HG03469 (cell line): Measurements from ENCODE around the gene GBA2.

ENCODE experiments used
- ATAC-seq: cut with Tn5 transposase; IDR thresholded peaks from one replicate; pipeline ENCODE4 v1.9.1; 2021; ENCODE audit warnings: mild to moderate bottlenecking, moderate library complexity, moderate number of reproducible peaks; ENCODE audit not compliant: unreplicated experiment

GBA2 gene

GRCh38 chr9:35767458-35767857 is 18.4 kb upstream of the GBA2 start:
- ATAC-seq, result no peak

DNA sequence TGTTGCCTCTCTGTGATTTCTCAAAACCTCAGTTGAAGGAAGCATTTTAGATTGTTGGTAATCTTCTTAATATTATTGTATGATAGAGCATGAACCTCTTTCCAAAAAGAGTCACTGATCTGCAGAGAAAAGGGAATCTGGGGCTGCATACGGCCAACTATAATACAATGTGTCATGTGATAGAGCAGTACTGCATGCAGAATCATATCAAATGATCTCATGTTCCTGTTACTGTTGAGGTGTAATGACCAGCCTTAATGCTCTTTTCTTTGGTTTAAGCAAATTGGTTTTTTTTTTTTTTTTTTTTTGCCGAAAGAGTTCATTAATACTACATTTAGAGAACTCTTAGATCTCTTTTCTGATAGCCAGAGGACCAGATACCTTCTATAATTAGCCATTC is 18.0 kb upstream of the GBA2 start:
- ATAC-seq, result no peak

DNA sequence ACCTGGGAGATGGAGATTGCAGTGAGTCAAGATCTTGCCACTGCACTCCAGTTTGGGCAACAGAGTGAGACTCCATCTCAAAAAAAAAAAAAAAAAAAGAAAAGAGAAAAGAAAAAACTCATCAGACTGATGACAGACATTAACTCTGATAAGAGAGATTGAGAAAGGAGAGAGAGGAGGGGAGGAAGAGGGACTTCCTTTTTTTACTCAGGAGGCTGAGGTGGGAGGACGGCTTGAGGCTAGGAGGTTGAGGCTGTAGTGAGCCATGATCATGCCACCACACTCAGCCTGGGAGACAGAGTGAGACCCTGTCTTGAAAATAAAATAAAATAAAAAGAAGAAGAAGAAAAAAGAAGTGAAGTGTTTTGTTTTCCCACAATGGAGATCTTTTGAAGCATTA is 14.8 kb upstream of the GBA2 start:
- no peak for ATAC-seq

DNA sequence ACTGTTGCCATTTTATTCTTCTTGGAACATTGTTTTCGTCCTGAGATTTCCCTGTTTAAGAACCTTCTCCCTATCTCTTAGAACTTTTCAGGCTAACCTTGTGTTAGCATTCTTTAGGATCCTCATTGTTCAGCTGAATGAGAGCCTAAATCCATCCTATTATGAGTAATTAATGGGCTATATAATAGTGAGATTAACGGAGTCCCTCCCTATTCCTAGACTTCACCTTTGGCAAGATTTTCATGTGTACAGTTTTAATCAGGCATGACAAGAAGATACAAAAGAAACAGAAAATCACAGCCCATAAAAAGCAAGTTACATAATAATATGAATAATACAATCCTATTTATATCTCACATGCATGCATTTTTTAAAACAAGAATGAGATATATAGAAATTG is 14.2 kb upstream of the GBA2 start:
- no peak for ATAC-seq

DNA sequence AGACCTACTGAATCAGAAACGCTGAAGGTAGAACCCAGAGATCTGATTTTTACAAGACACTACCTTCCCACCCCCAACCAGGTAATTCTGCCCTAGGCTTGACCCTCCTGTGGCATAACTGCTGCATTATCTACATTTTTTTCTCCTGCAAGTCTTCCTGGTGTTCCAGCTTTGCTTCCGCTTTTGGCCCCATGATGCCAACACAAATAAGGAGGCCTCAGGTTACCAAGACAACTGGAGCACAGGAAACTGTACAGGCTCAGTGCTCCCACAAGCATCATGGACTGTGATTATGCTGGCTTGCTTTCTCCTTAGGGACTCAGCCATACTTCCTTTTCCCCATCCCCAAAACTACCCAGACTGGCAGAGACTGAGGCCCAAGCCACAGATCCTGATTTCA is 11.6 kb upstream of the GBA2 start:
- ATAC-seq, result no peak

GRCh38 chr9:35759795-35760194 is 10.8 kb upstream of the GBA2 start:
- no peak for ATAC-seq

GRCh38 chr9:35758475-35759050 is 9.5 kb upstream of the GBA2 start:
- no peak for ATAC-seq

GRCh38 chr9:35757892-35758275 is 8.9 kb upstream of the GBA2 start:
- ATAC-seq, result no peak

DNA sequence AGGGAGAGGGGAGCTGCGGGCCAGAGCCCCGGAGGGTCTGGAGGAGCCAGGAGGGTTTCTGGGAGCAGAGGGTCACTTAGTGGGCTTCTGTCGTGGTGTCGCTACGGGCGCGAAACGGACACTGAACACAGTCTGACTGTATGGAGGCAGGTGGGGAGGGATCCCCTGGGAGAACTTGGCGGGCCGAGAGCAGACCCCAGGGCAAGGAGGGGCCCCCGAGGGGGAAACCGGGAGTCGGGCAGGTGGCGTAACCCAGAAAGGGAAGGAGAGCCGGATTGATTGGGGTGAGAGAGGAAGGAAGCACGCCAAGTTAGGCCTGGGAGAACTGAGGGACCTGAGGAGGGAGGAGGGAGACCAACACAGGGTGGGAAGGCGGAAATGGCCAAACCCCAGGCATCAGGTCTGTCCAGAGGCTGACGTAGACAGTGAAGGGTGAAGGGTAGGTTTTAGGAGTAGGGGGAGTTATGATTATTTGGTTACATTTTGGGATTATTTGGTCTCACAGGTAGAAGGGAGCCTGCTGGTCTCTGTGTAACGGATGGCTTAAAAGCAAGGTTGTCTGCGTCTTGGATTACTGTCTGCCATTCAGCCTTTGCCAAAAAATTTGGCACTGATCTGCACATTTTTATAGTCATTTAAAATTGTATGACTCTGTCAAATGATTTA is 8.3 kb upstream of the GBA2 start:
- no peak for ATAC-seq

DNA sequence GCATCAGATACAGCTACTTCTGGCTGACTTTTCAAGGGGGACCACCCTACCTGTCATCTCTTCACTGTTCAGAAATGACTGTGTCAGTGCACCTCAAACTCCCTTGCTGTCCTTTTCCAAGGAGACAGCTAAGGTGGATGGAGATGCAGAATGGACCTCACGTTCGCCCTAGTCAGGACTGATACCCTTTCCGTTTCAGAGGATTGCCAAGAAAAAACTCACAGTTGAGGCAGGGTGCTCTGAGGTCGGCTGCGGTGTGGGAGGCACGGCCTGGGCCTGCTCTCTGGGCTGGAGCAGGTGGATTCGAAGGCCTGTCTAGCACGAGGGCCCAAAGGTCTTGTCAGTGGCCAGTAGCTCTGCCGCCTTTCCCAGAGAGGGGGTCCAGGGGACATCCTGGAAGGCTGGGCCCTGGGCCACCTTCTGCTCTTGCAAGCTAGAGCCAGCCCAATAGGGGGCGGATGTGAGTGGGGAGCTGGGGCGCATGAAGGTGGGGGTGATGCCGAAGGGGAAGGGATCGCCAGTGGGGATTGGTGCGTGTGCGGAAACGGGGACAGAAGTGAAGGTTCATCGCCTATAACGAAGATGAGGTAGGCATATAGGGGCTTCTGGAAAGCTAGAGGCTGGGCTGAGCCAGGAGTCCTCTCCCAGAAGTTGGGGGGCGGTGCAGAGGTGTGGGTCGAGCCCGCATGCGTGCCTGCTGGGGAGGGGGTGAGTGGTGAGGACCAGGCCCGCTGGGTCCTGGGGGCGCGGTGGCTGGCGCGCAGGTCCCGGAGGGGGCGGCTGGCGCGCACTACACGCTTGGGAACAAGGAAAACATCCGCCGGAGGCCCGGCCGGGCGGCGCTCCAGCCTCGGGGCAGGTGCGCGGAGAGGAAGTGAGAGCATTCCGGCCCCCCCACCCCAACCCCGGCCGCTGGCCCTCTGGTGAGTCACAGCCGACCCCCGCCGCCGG is 7.5 kb upstream of the GBA2 start:
- ATAC-seq, result no peak

- ATAC-seq, result no peak
These were observed 6.0 kb upstream of the GBA2 start for GRCh38 chr9:35755071-35755470.

GRCh38 chr9:35754264-35754663 is 5.2 kb upstream of the GBA2 start, which contains the start of gene MSMP:
Gene MSMP (minus strand): TSS chr9:35754276. CDS start chr9:35754129, 147 bp downstream.
- no peak for ATAC-seq

DNA sequence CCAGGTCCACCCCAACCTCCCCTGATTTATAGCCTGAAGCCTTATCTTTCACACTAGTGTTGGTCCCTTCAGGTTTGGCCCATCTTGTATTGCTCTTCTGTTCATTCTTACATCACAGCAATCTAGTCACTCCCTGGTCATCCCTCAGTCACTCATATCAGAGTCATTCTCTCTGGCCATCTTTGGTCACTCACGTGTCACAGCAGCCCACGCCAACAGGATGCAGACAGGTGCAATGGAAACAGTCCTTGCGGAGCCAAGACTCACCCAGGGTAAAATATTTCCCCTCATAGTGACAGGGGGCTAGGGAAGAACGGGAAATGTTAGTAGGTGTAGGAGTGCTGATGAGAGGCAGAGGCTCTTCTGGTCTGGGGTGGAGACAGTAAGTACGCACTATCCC is 4.4 kb upstream of the GBA2 start:
- no peak for ATAC-seq

DNA sequence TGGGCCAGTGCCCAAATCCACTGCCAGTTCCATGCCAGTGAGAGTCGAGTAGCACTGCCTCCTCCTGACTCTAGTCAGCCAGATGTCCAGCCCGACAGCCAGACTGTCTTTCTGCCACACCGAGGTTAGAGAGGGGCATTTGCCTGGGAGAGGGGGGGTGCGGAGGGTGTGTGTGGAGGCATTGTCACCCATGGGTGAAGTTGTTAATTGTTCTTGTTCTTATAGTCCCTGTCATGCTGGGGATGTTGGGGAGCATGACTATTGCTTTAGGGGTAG is 1.2 kb upstream of the GBA2 start:
- no peak for ATAC-seq

- no peak for ATAC-seq
These were observed 657 bp upstream of the GBA2 start for GRCh38 chr9:35749515-35750255.

GRCh38 chr9:35748242-35748857 is 678 bp downstream of the GBA2 start:
- ATAC-seq, result no peak

DNA sequence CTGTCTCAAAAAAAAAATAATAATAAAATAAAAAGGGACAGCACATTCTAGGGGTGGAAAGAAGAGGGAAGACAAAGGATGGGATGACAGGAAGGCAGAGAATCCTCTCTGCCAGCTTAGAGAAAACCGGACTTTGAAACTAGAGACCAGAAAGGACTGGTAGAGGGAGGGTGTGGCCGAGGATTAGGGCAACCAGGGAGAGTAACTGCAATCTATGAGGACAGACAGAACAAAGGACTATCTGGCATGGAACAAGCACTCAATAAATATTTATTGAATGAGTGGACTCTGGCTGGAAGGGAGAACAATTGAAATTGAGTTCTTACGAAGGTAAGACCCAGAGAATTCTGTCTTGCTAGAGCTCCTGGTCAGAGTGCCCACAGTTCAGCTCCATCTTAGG is 2.4 kb downstream of the GBA2 start:
- no peak for ATAC-seq

GRCh38 chr9:35745569-35745968 is 3.5 kb downstream of the GBA2 start:
- no peak for ATAC-seq

GRCh38 chr9:35743880-35744518 is 5.0 kb downstream of the GBA2 start:
- no peak for ATAC-seq

GRCh38 chr9:35743452-35743851 is 5.6 kb downstream of the GBA2 start:
- ATAC-seq, result no peak
